SK-N-SH treated with all-trans-retinoic acid at 6 μM for 48 hours (cell line): ENCODE data around the gene LEPR.
"Not testable (repeated sequence)": the region's sequence is repeated elsewhere in the genome, so short reads cannot be mapped to it uniquely, and the experiment has no call there.

ENCODE experiments used
- ATAC-seq: fragments of 200-7000 bp; cut with Tn5 transposase; 3 replicates; pipeline ENCODE4 v1.9.1; 2020; ENCODE audit warnings: mild to moderate bottlenecking, moderate library complexity
- ARNTL ChIP-seq: fragments of 450-650 bp; formaldehyde crosslinking; IDR thresholded peaks from 2 replicates; pipeline ENCODE4 v1.5.0; 2020; ENCODE audit warnings: low read depth, mild to moderate bottlenecking, moderate library complexity, borderline replicate concordance
- BACH2 ChIP-seq: fragments of 250-450 bp; sonication (Bioruptor Pico); IDR thresholded peaks from 2 replicates; pipeline ENCODE4 v1.9.0; 2021; ENCODE audit warnings: mild to moderate bottlenecking, borderline replicate concordance
- CREB5 ChIP-seq: fragments of 250-450 bp; sonication (Bioruptor Pico); IDR thresholded peaks from 2 replicates; pipeline ENCODE4 v1.5.1; 2020; ENCODE audit warnings: low read depth, mild to moderate bottlenecking, moderate library complexity
- CSDC2 ChIP-seq: fragments of 250-450 bp; sonication (Bioruptor Pico); IDR thresholded peaks from 2 replicates; pipeline ENCODE4 v1.5.0; 2020; ENCODE audit warnings: mild to moderate bottlenecking, moderate library complexity
- CSRNP3 ChIP-seq: fragments of 250-450 bp; sonication (Bioruptor Pico); IDR thresholded peaks from 2 replicates; pipeline ENCODE4 v1.5.1; 2021; ENCODE audit warnings: mild to moderate bottlenecking, moderate library complexity
- ESRRG ChIP-seq: fragments of 250-450 bp; sonication (Bioruptor Pico); IDR thresholded peaks from 2 replicates; pipeline ENCODE4 v1.6.1; 2021; ENCODE audit warnings: mild to moderate bottlenecking
- GLIS3 ChIP-seq: fragments of 250-450 bp; sonication (Bioruptor Pico); IDR thresholded peaks from 2 replicates; pipeline ENCODE4 v1.5.0; 2020; ENCODE audit warnings: mild to moderate bottlenecking, moderate library complexity
- ISL1 ChIP-seq: fragments of 250-450 bp; sonication (Bioruptor Pico); IDR thresholded peaks from 2 replicates; pipeline ENCODE4 v2.1.2; 2022; ENCODE audit warnings: mild to moderate bottlenecking, moderate library complexity
- OSR1 ChIP-seq: fragments of 250-450 bp; sonication (Bioruptor Pico); IDR thresholded peaks from 2 replicates; pipeline ENCODE4 v1.8.0; 2022; ENCODE audit warnings: moderate library complexity, mild to moderate bottlenecking, inconsistent platforms
- PATZ1 ChIP-seq: fragments of 250-450 bp; sonication (Bioruptor Pico); IDR thresholded peaks from 2 replicates; pipeline ENCODE4 v1.8.0; 2020; ENCODE audit warnings: mild to moderate bottlenecking, moderate library complexity, borderline replicate concordance
- PPARA ChIP-seq: fragments of 250-450 bp; sonication (Bioruptor Pico); IDR thresholded peaks from 2 replicates; pipeline ENCODE4 v1.5.0; 2020; ENCODE audit warnings: mild to moderate bottlenecking, borderline replicate concordance
- RARB ChIP-seq: fragments of 250-450 bp; sonication (Bioruptor Pico); IDR thresholded peaks from 2 replicates; pipeline ENCODE4 v1.8.0; 2021; ENCODE audit warnings: mild to moderate bottlenecking, moderate library complexity
- SNAI2 ChIP-seq: fragments of 250-450 bp; sonication (Bioruptor Pico); IDR thresholded peaks from 2 replicates; pipeline ENCODE4 v1.5.0; 2020; ENCODE audit warnings: mild to moderate bottlenecking, moderate library complexity
- TCF4 ChIP-seq: fragments of 250-450 bp; sonication (Bioruptor Pico); IDR thresholded peaks from 2 replicates; pipeline ENCODE4 v1.8.0; 2021; ENCODE audit warnings: mild to moderate bottlenecking, moderate library complexity, borderline replicate concordance
- TOX ChIP-seq: fragments of 250-450 bp; sonication (Bioruptor Pico); IDR thresholded peaks from 2 replicates; pipeline ENCODE4 v1.8.0; 2021; ENCODE audit warnings: mild to moderate bottlenecking, moderate library complexity, borderline replicate concordance
- TSHZ2 ChIP-seq: fragments of 250-450 bp; sonication (Bioruptor Pico); IDR thresholded peaks from 2 replicates; pipeline ENCODE4 v1.5.0; 2020; ENCODE audit warnings: mild to moderate bottlenecking, moderate library complexity
- ZFP30 ChIP-seq: fragments of 450-650 bp; formaldehyde crosslinking; IDR thresholded peaks from 2 replicates; pipeline ENCODE4 v1.5.0; 2022; ENCODE audit warnings: mild to moderate bottlenecking, moderate library complexity
- ZNF565 ChIP-seq: fragments of 450-650 bp; formaldehyde crosslinking; conservative IDR thresholded peaks from 2 replicates; pipeline ENCODE4 v1.5.0; 2020; ENCODE audit warnings: low read depth, mild to moderate bottlenecking, moderate library complexity
- ZNF8 ChIP-seq: fragments of 450-650 bp; formaldehyde crosslinking; IDR thresholded peaks from 2 replicates; pipeline ENCODE4 v1.5.0; 2020; ENCODE audit warnings: mild to moderate bottlenecking, moderate library complexity

Gene LEPR

GRCh38 chr1:65445837-65446236 is 25.4 kb downstream of the LEPR start:
- TF ChIP-seq GLIS3 (CRISPR knock-in tag), result no peak
- TF ChIP-seq ESRRG (CRISPR knock-in tag), result no peak
- TF ChIP-seq CREB5 (CRISPR knock-in tag), result no peak
- no peak for TF ChIP-seq TOX (CRISPR knock-in tag)
- no peak for TF ChIP-seq ZNF8 (CRISPR knock-in tag)
- TF ChIP-seq SNAI2 (CRISPR knock-in tag), result no peak
- no peak for TF ChIP-seq ARNTL (CRISPR knock-in tag)
- TF ChIP-seq BACH2 (CRISPR knock-in tag), result no peak
- TF ChIP-seq PATZ1, result no peak
- no peak for TF ChIP-seq TSHZ2
- no peak for TF ChIP-seq OSR1 (CRISPR knock-in tag)
- TF ChIP-seq CSRNP3 (CRISPR knock-in tag), result no peak
- TF ChIP-seq ISL1 (CRISPR knock-in tag), result no peak
- TF ChIP-seq ZNF565 (CRISPR knock-in tag), result no peak
- TF ChIP-seq ZFP30 (CRISPR knock-in tag), result no peak
- no peak for TF ChIP-seq PPARA (CRISPR knock-in tag)
- TF ChIP-seq, all 23 proteins: peak for 0
- ATAC-seq, result no peak

- no peak for ATAC-seq
- TF ChIP-seq GLIS3 (CRISPR knock-in tag), result no peak
- TF ChIP-seq CSDC2 (CRISPR knock-in tag), result no peak
- no peak for TF ChIP-seq PPARA (CRISPR knock-in tag)
- TF ChIP-seq ZNF8 (CRISPR knock-in tag), result no peak
- no peak for TF ChIP-seq SNAI2 (CRISPR knock-in tag)
- no peak for TF ChIP-seq CSRNP3 (CRISPR knock-in tag)
- no peak for TF ChIP-seq RARB (CRISPR knock-in tag)
- no peak for TF ChIP-seq ZNF565 (CRISPR knock-in tag)
- no peak for TF ChIP-seq TSHZ2
- no peak for TF ChIP-seq OSR1 (CRISPR knock-in tag)
- no peak for TF ChIP-seq CREB5 (CRISPR knock-in tag)
- no peak for TF ChIP-seq ZFP30 (CRISPR knock-in tag)
- TF ChIP-seq TCF4, result no peak
- TF ChIP-seq, all 23 proteins: peak for 0
Observed at GRCh38 chr1:65449214-65449823, 28.9 kb downstream of the LEPR start.

GRCh38 chr1:65455678-65456077 is 35.2 kb downstream of the LEPR start:
- ATAC-seq, result not testable (repeated sequence)
